Fibroblast of pulmonary artery (primary cell): Measurements from ENCODE around the gene FAM161A.

ENCODE experiments used
- DNase-seq: peaks from one replicate; pipeline ENCODE4 v3.0.0-alpha.2; 2010; ENCODE audit warnings: low read depth
- H3K4me3 ChIP-seq: replicated peaks from 2 replicates; pipeline ENCODE4 v1.5.1; 2011; ENCODE audit warnings: low read depth, mild to moderate bottlenecking, control low read depth, low read length, moderate library complexity
- CTCF ChIP-seq: IDR thresholded peaks from 2 replicates; pipeline ENCODE4 v1.5.1; 2011; ENCODE audit warnings: mild to moderate bottlenecking, control low read depth, low read length, inconsistent platforms; ENCODE audit errors: missing control alignments

Gene FAM161A, protein sequence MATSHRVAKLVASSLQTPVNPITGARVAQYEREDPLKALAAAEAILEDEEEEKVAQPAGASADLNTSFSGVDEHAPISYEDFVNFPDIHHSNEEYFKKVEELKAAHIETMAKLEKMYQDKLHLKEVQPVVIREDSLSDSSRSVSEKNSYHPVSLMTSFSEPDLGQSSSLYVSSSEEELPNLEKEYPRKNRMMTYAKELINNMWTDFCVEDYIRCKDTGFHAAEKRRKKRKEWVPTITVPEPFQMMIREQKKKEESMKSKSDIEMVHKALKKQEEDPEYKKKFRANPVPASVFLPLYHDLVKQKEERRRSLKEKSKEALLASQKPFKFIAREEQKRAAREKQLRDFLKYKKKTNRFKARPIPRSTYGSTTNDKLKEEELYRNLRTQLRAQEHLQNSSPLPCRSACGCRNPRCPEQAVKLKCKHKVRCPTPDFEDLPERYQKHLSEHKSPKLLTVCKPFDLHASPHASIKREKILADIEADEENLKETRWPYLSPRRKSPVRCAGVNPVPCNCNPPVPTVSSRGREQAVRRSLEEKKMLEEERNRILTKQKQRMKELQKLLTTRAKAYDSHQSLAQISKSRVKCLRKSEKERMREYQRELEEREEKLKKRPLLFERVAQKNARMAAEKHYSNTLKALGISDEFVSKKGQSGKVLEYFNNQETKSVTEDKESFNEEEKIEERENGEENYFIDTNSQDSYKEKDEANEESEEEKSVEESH

GRCh38 chr2:61853847-61854563, at the start of gene FAM161A:
Gene FAM161A, minus strand, starts transcription at chr2:61854060. Its CDS starts 19 bp downstream, at chr2:61854041.
- peak within 1 kb of the TSS; percentile 96 for H3K4me3 ChIP-seq
- DNase-seq: peak; percentile 84
- no peak for TF ChIP-seq CTCF

DNA sequence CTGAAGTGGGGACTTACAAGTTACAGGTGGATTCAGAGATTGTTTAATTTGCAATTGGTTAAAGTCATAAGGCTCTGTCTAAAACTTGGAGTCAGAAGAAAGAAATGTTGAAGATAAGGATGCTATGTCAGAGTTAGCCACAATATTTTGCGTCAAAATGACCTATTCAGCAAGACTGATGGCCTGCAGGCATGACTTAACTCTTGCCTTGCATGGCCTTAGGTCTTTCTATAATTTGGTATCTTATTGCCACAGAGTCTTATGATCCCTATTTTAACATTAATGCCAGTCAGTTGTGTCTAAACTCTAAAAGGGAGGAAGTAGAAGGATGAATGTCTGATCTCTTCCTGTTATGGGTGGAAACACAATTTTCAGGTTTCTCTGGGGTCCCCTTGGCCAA, 46.4 kb upstream of the FAM161A start:
- DNase-seq: no peak

GRCh38 chr2:61898810-61899209, 45.0 kb upstream of the FAM161A start:
- peak; percentile 43 for DNase-seq
- no peak overlapping the region for H3K4me3 ChIP-seq
- TF ChIP-seq CTCF: peak; percentile 59

More for the DNA sequence above, 46.4 kb upstream of the FAM161A start:
- TF ChIP-seq CTCF: no peak
- no peak overlapping the region for H3K4me3 ChIP-seq

- DNase-seq: peak; percentile 85
- peak within 1 kb of the TSS; percentile 68 for H3K4me3 ChIP-seq
- no peak for TF ChIP-seq CTCF
Measured at GRCh38 chr2:61888267-61889055, 34.6 kb upstream of the FAM161A start, which contains the start of gene CCT4. Gene CCT4, minus strand, starts transcription at chr2:61888656. Its CDS starts 149 bp downstream, at chr2:61888507.

DNA sequence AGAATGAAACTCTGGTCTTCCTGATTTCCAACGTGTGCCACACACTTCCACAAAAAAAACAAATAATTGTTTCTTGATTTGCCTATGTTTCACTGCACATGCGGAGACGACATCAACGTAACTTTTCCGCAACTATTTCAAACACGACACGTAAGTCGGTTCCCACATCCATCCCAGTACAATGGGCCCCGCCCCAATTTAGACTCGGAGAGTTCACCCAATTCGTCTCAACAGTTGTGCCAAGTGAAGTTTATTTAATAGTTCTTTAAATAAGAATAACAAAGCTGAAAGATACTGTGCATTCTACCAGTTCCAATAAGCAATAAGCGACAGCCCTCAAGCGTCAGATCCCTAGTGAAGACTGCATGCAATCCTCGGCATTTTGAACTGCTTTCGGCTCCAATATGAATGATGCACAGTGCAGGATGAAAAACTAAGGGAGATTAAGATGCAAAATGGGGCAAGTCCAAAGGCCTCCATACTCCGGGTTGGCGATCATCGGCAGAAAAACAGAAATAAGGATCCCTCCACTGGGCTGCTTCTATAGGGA, 33.9 kb upstream of the FAM161A start:
- DNase-seq: peak; percentile 53
- peak overlapping the region; percentile 68 for H3K4me3 ChIP-seq
- TF ChIP-seq CTCF: no peak

- no peak for DNase-seq
- peak overlapping the region; percentile 68 for H3K4me3 ChIP-seq
- TF ChIP-seq CTCF: no peak
Measured at GRCh38 chr2:61885896-61886603, 32.2 kb upstream of the FAM161A start.
